Breast epithelium (tissue), 4 donors: Measurements from ENCODE around the gene SLC35F4. TPM values are rescaled to one million over a fixed set of nuclear protein-coding genes. Genes with fewer than 3 reads are reported as not detected.
"Not testable (repeated sequence)": the region's sequence is repeated elsewhere in the genome, so short reads cannot be mapped to it uniquely, and the experiment has no call there.

Experiments
- DNase-seq, 2 donors: peaks; one replicate each; pipeline ENCODE4 v3.0.0-alpha.2; 2019; ENCODE audit warnings: low spot score in 2 of 2
- H3K27ac ChIP-seq, 2 donors: fragments of 200-600 bp; sonication (generic) in 1 of 2; one replicate each; pipeline ENCODE4 v1.5.1; 2016 to 2019; ENCODE audit warnings: mild to moderate bottlenecking in 1 of 2
- H3K27me3 ChIP-seq, 2 donors: fragments of 200-600 bp; sonication (generic) in 1 of 2; one replicate each; pipeline versions ENCODE4 v1.5.1 to v1.6.0; 2017 to 2019; ENCODE audit warnings: control low read depth in 1 of 2, mild to moderate bottlenecking in 1 of 2
- H3K36me3 ChIP-seq: fragments of 200-600 bp; one replicate; pipeline ENCODE4 v1.5.1; 2019
- H3K4me1 ChIP-seq, 2 donors: fragments of 200-600 bp; sonication (generic); one replicate each; pipeline ENCODE4 v1.5.1; 2016 to 2019; ENCODE audit warnings: control low read depth in 1 of 2
- H3K4me3 ChIP-seq, 3 donors: fragments of 200-600 bp; sonication (generic); 1 replicate in 2 of 3; 2 replicates in 1 of 3; pipeline ENCODE4 v1.5.1; 2016 to 2019; ENCODE audit warnings: mild to moderate bottlenecking in 3 of 3, moderate library complexity in 2 of 3
- H3K9me3 ChIP-seq, 2 donors: fragments of 200-600 bp; sonication (generic) in 1 of 2; one replicate each; pipeline ENCODE4 v1.5.1; 2016 to 2019; ENCODE audit warnings: control low read depth in 1 of 2
- CTCF ChIP-seq, 3 donors: fragments of 450-650 bp; IDR thresholded peaks; one replicate each; pipeline ENCODE4 v1.5.1; 2016 to 2017; ENCODE audit warnings: antibody characterized with exemption in 3 of 3, mild to moderate bottlenecking in 3 of 3, moderate library complexity in 3 of 3
- POLR2A ChIP-seq: fragments of 450-650 bp; IDR thresholded peaks from one replicate; pipeline ENCODE4 v1.6.1; 2016; ENCODE audit warnings: antibody characterized with exemption, mild to moderate bottlenecking, moderate library complexity
- POLR2AphosphoS5 ChIP-seq, 3 donors: sonication (generic); formaldehyde crosslinking; IDR thresholded peaks; one replicate each; pipeline ENCODE4 v1.6.1; 2017; ENCODE audit warnings: antibody characterized with exemption in 3 of 3
- intact Hi-C: fragments of 100-400 bp; cut with DNase I; formaldehyde crosslinking; loops from one replicate; pipeline ENCODE4 v1.15.1; 2023; ENCODE audit warnings: low total_unique reads
- total RNA-seq, 3 donors: library from RNA; depleted of rRNA; stranded (reverse); fragments of >200 nt; gene quantifications; one replicate each; pipeline ENCODE4 v1.1.0, GENCODE V29; 2016

Gene SLC35F4
- total RNA-seq, 3 donors from 2014 or later = not detected

GRCh38 chr14:57865066-57865402 is 858 bp downstream of the SLC35F4 start:
- peak overlapping the region in 1 of 3 donors; percentile 49 for H3K4me3 ChIP-seq
- no peak overlapping the region for H3K27ac ChIP-seq
- H3K36me3 ChIP-seq = no peaks in the 10 kb centered on the region
- no peak for TF ChIP-seq POLR2AphosphoS5 (IDR thresholded peaks at IDR 0.05)
- no peak for TF ChIP-seq POLR2A
- no peak for TF ChIP-seq CTCF (IDR thresholded peaks at IDR 0.05)
- H3K4me1 ChIP-seq = no peaks in the 10 kb centered on the region
- peaks cover 3 to 52% of the 10 kb centered on the region in 2 donors for H3K27me3 ChIP-seq
- no peaks in the 10 kb centered on the region for H3K9me3 ChIP-seq
- no peak for DNase-seq
- intact Hi-C loops = no loop called here

GRCh38 chr14:57864659-57865058 is 1.2 kb downstream of the SLC35F4 start:
- Histone ChIP-seq H3K27ac (no peak overlapping the region), H3K27me3 (peaks cover 3 to 52% of the 10 kb centered on the region in 2 donors), H3K36me3 (no peaks in the 10 kb centered on the region), H3K4me3 (no peak overlapping the region), H3K9me3 (no peaks in the 10 kb centered on the region), H3K4me1 (no peaks in the 10 kb centered on the region)
- TF ChIP-seq POLR2A (no peak), POLR2AphosphoS5 (IDR thresholded peaks at IDR 0.05) (no peak)
- intact Hi-C loops = no loop called here
- no peak for DNase-seq

GRCh38 chr14:57863471-57863870 is 2.4 kb downstream of the SLC35F4 start:
- Histone ChIP-seq H3K27ac (no peak overlapping the region), H3K4me3 (no peak overlapping the region), H3K4me1 (no peaks in the 10 kb centered on the region), H3K9me3 (no peaks in the 10 kb centered on the region), H3K27me3 (peaks cover 3 to 52% of the 10 kb centered on the region in 2 donors), H3K36me3 (no peaks in the 10 kb centered on the region)
- no peak for DNase-seq
- no peak for TF ChIP-seq POLR2AphosphoS5 (IDR thresholded peaks at IDR 0.05)
- no peak for TF ChIP-seq CTCF (IDR thresholded peaks at IDR 0.05)
- no peak for TF ChIP-seq POLR2A
- intact Hi-C loops = no loop called here

GRCh38 chr14:57855666-57856065 is 10.2 kb downstream of the SLC35F4 start:
- H3K4me1 ChIP-seq, H3K36me3 ChIP-seq, H3K27ac ChIP-seq, H3K27me3 ChIP-seq, DNase-seq, intact Hi-C loops, H3K9me3 ChIP-seq, H3K4me3 ChIP-seq: not testable (repeated sequence)

- Histone ChIP-seq H3K27ac (no peak overlapping the region), H3K36me3 (no peaks in the 10 kb centered on the region), H3K27me3 (no peaks in the 10 kb centered on the region), H3K9me3 (no peaks in the 10 kb centered on the region), H3K4me1 (no peaks in the 10 kb centered on the region), H3K4me3 (no peak overlapping the region)
- TF ChIP-seq POLR2AphosphoS5 (IDR thresholded peaks at IDR 0.05) (no peak), POLR2A (no peak), CTCF (IDR thresholded peaks at IDR 0.05) (no peak)
- no peak for DNase-seq
- intact Hi-C loops = no loop called here
Observed at GRCh38 chr14:57854571-57854970, 11.3 kb downstream of the SLC35F4 start.

GRCh38 chr14:57851354-57851753 is 14.5 kb downstream of the SLC35F4 start:
- intact Hi-C loops = no loop called here
- no peak for DNase-seq

GRCh38 chr14:57848786-57849185 is 17.1 kb downstream of the SLC35F4 start:
- Histone ChIP-seq H3K27me3 (no peaks in the 10 kb centered on the region), H3K4me3 (no peak overlapping the region), H3K4me1 (no peaks in the 10 kb centered on the region), H3K27ac (no peak overlapping the region), H3K36me3 (no peaks in the 10 kb centered on the region), H3K9me3 (no peaks in the 10 kb centered on the region)
- intact Hi-C loops = no loop called here
- TF ChIP-seq CTCF (IDR thresholded peaks at IDR 0.05) = no peak
- no peak for TF ChIP-seq POLR2AphosphoS5 (IDR thresholded peaks at IDR 0.05)
- TF ChIP-seq POLR2A = no peak
- DNase-seq = no peak

More at GRCh38 chr14:57851354-57851753, 14.5 kb downstream of the SLC35F4 start:
- H3K4me1 ChIP-seq = no peaks in the 10 kb centered on the region
- H3K27ac ChIP-seq = no peak overlapping the region
- H3K27me3 ChIP-seq = no peaks in the 10 kb centered on the region
- H3K9me3 ChIP-seq = no peaks in the 10 kb centered on the region
- no peaks in the 10 kb centered on the region for H3K36me3 ChIP-seq
- H3K4me3 ChIP-seq = no peak overlapping the region
- TF ChIP-seq POLR2AphosphoS5 (IDR thresholded peaks at IDR 0.05) = no peak
